GM18867 (cell line): Measurements from ENCODE around the gene NCAM2.

Experiments used
- ATAC-seq: cut with Tn5 transposase; IDR thresholded peaks from one replicate; pipeline ENCODE4 v1.9.1; 2021; ENCODE audit warnings: mild to moderate bottlenecking, moderate library complexity; ENCODE audit not compliant: unreplicated experiment

The NCAM2 gene

GRCh38 chr21:20997636-20998455 lies at the start of gene NCAM2:
Gene NCAM2 (plus strand): TSS chr21:20998409.
- peak; percentile 65 for ATAC-seq

- ATAC-seq: no peak
These were observed 48.3 kb upstream of the NCAM2 start for GRCh38 chr21:20949884-20950283.

GRCh38 chr21:20965816-20966215 lies 32.4 kb upstream of the NCAM2 start:
- ATAC-seq: no peak

- ATAC-seq: no peak
These were observed 29.8 kb upstream of the NCAM2 start for GRCh38 chr21:20968391-20968790.

GRCh38 chr21:20970691-20971090 lies 27.5 kb upstream of the NCAM2 start:
- no peak for ATAC-seq

- ATAC-seq: peak; percentile 79
These were observed 26.8 kb upstream of the NCAM2 start for GRCh38 chr21:20971296-20971921.

GRCh38 chr21:20994790-20995189 lies 3.4 kb upstream of the NCAM2 start:
- no peak for ATAC-seq

GRCh38 chr21:20996421-20997310 lies 1.5 kb upstream of the NCAM2 start:
- no peak for ATAC-seq

- no peak for ATAC-seq
These were observed 936 bp upstream of the NCAM2 start for GRCh38 chr21:20997311-20997635.

GRCh38 chr21:20998456-20998789 lies 214 bp downstream of the NCAM2 start:
- ATAC-seq: peak; percentile 17

GRCh38 chr21:20998886-20999285 lies 677 bp downstream of the NCAM2 start:
- no peak for ATAC-seq

GRCh38 chr21:20999659-21000058 lies 1.4 kb downstream of the NCAM2 start:
- peak; percentile 58 for ATAC-seq

GRCh38 chr21:21000591-21001175 lies 2.5 kb downstream of the NCAM2 start:
- ATAC-seq: no peak

- no peak for ATAC-seq
These were observed 3.4 kb downstream of the NCAM2 start for GRCh38 chr21:21001591-21002100.

- no peak for ATAC-seq
These were observed 3.9 kb downstream of the NCAM2 start for GRCh38 chr21:21002153-21002552.

- ATAC-seq: no peak
These were observed 5.5 kb downstream of the NCAM2 start for GRCh38 chr21:21003701-21004100.

- no peak for ATAC-seq
These were observed 9.4 kb downstream of the NCAM2 start for GRCh38 chr21:21007606-21008005.

GRCh38 chr21:21010228-21010627 lies 12.0 kb downstream of the NCAM2 start:
- no peak for ATAC-seq

- no peak for ATAC-seq
These were observed 12.5 kb downstream of the NCAM2 start for GRCh38 chr21:21010698-21011097.

GRCh38 chr21:21018821-21019220 lies 20.6 kb downstream of the NCAM2 start:
- ATAC-seq: no peak

- ATAC-seq: no peak
These were observed 21.5 kb downstream of the NCAM2 start for GRCh38 chr21:21019681-21020080.
